Body of pancreas (tissue), 4 donors: Measurements from ENCODE around the gene BCL2L2. TPM values are rescaled to one million over a fixed set of nuclear protein-coding genes. Genes with fewer than 3 reads are reported as not detected.
A peak's percentile ranks its signal among the peaks of the same experiment; 100 is the strongest.

Source experiments
- ATAC-seq: fragments of 150-250 bp; one replicate; pipeline ENCODE4 v1.9.1; 2016
- DNase-seq, 4 donors: peaks; one replicate each; pipeline ENCODE4 v3.0.0-alpha.2; 2019
- H3K27ac ChIP-seq, 4 donors: fragments of 200-600 bp; sonication (generic); 1 replicate in 3 of 4; 2 replicates in 1 of 4; pipeline versions ENCODE4 v1.5.1 to v1.6.1; 2016 to 2019; ENCODE audit warnings: mild to moderate bottlenecking in 1 of 4, mixed read lengths in 1 of 4, moderate library complexity in 1 of 4
- H3K27me3 ChIP-seq, 2 donors: fragments of 200-600 bp; sonication (generic); one replicate each; pipeline ENCODE4 v1.6.0; 2016; ENCODE audit warnings: mild to moderate bottlenecking in 1 of 2
- H3K36me3 ChIP-seq, 2 donors: fragments of 200-600 bp; sonication (generic); replicated peaks in 1 of 2; 2 replicates each; pipeline ENCODE4 v1.5.1; 2016; ENCODE audit warnings: low read depth in 2 of 2; ENCODE audit not compliant: insufficient read depth in 1 of 2
- H3K4me1 ChIP-seq: fragments of 200-600 bp; sonication (generic); one replicate; pipeline ENCODE4 v1.6.0; 2016
- H3K4me3 ChIP-seq, 2 donors: fragments of 200-600 bp; sonication (generic); 1 replicate in 1 of 2; 2 replicates in 1 of 2; pipeline ENCODE4 v1.5.1; 2016 to 2019
- H3K9me3 ChIP-seq, 3 donors: fragments of 200-600 bp; sonication (generic); 1 replicate in 2 of 3; 2 replicates in 1 of 3; pipeline ENCODE4 v1.5.1; 2016
- POLR2A ChIP-seq, 3 donors: fragments of 450-650 bp; IDR thresholded peaks; one replicate each; pipeline ENCODE4 v1.6.1; 2016; ENCODE audit warnings: antibody characterized with exemption in 3 of 3, mild to moderate bottlenecking in 2 of 3
- WGBS, 2 donors: methylation state at CpG; one replicate each; pipeline ENCODE4 v1.1.5; 2017; 5-methylcytosine and 5-hydroxymethylcytosine counted together
- intact Hi-C: fragments of 100-400 bp; cut with DNase I; formaldehyde crosslinking; loops from one replicate; pipeline ENCODE4 v1.15.1; 2023
- total RNA-seq, 2 donors: library from RNA; depleted of rRNA; stranded (reverse); fragments of >200 nt; gene quantifications; one replicate each; pipeline ENCODE4 v1.1.0, GENCODE V29; 2016
- TF ChIP-seq, protein P1 (sequence below), 7 experiments: fragments of 450-650 bp in 4 of 7; fragments of 200-600 bp in 3 of 7; sonication (generic) in 3 of 7; IDR thresholded peaks; one replicate each; pipeline ENCODE4 v1.5.1; 2016 to 2019; ENCODE audit warnings: antibody characterized with exemption in 7 of 7

The BCL2L2 gene
- total RNA-seq, 2 donors from 2014 or later = 25.4 to 73.2 TPM

- no peaks in the 10 kb centered on the region for H3K36me3 ChIP-seq
- no peak for ATAC-seq
- peaks cover 29% of the 10 kb centered on the region for H3K4me1 ChIP-seq
- H3K4me3 ChIP-seq = peak overlapping the region in 1 of 2 donors; percentile 22
- 67 to 68% methylated on average over 10 of the region's 10 CpGs for WGBS, 2 donors
- intact Hi-C loops = no loop called here
- peak overlapping the region; percentile 94 to 99 (median 98) for H3K27ac ChIP-seq
- H3K9me3 ChIP-seq = no peaks in the 10 kb centered on the region
- H3K27me3 ChIP-seq = no peaks in the 10 kb centered on the region
- TF ChIP-seq, protein P1, sequence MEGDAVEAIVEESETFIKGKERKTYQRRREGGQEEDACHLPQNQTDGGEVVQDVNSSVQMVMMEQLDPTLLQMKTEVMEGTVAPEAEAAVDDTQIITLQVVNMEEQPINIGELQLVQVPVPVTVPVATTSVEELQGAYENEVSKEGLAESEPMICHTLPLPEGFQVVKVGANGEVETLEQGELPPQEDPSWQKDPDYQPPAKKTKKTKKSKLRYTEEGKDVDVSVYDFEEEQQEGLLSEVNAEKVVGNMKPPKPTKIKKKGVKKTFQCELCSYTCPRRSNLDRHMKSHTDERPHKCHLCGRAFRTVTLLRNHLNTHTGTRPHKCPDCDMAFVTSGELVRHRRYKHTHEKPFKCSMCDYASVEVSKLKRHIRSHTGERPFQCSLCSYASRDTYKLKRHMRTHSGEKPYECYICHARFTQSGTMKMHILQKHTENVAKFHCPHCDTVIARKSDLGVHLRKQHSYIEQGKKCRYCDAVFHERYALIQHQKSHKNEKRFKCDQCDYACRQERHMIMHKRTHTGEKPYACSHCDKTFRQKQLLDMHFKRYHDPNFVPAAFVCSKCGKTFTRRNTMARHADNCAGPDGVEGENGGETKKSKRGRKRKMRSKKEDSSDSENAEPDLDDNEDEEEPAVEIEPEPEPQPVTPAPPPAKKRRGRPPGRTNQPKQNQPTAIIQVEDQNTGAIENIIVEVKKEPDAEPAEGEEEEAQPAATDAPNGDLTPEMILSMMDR (IDR thresholded peaks at IDR 0.05) = no peak
- TF ChIP-seq POLR2A (IDR thresholded peaks at IDR 0.05) = no peak
- DNase-seq = no peak
Observed at GRCh38 chr14:23299986-23300686, 6.5 kb upstream of the BCL2L2 start.

- ATAC-seq = no peak
- WGBS, 2 donors = 1% methylated on average over 13 of the region's 13 CpGs
- H3K36me3 ChIP-seq = no peaks in the 10 kb centered on the region
- H3K27ac ChIP-seq = peak overlapping the region; percentile 94 to 99 (median 98)
- H3K4me3 ChIP-seq = peak overlapping the region; percentile 22 to 25
- no peaks in the 10 kb centered on the region for H3K9me3 ChIP-seq
- H3K4me1 ChIP-seq = peaks cover 29% of the 10 kb centered on the region
- intact Hi-C loops = no loop called here
- peak in 1 of 3 donors; percentile 9 for TF ChIP-seq POLR2A (IDR thresholded peaks at IDR 0.05)
- TF ChIP-seq, protein P1 (IDR thresholded peaks at IDR 0.05) = no peak
- peak; percentile 28 to 43 (median 34) for DNase-seq
- no peaks in the 10 kb centered on the region for H3K27me3 ChIP-seq
Observed at GRCh38 chr14:23300687-23301223, 5.9 kb upstream of the BCL2L2 start.

DNA sequence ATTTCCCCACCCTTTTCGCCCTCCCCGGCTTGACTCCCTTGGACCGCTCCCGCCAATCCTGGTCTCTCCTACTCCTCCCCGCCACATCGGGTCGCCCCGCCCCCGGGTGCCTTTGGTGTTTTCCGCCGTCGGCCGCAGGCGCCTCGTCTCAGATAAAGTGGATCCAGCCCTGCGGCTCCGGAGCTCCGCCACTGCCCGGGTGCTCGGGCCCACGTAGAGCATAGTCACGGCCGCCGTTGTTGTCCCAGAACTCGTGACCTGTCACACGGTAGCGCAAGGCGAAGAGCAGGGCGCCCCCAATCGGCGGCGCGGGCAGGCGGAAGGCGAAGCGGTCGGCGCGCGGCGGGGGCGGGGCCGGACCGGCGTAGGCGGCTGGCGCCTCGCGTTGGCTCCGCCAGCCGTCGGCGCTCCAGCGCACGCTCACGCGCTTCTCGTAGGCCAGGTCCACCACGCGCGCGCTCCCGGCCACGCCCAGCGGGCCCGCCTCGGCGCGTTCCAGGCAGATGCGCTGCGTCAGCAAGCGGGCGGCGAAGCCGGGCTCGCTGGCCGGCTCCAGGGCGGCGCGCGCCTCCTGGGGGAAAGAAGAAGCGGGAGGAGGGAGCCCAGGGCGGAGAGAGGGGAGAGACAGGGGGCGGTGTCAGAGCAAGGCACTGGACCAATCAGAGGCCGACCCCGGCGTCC is 5.2 kb upstream of the BCL2L2 start:
- DNase-seq = peak; percentile 97 to 98 (median 98)
- Histone ChIP-seq H3K36me3 (no peaks in the 10 kb centered on the region), H3K9me3 (no peaks in the 10 kb centered on the region), H3K27me3 (no peaks in the 10 kb centered on the region), H3K27ac (peak overlapping the region; percentile 94 to 99 (median 98)), H3K4me3 (peak overlapping the region; percentile 25 to 47), H3K4me1 (peaks cover 35% of the 10 kb centered on the region)
- peak; percentile 85 for ATAC-seq
- intact Hi-C loops = no loop called here
- WGBS, 2 donors = 0% methylated on average over 9 to 84 of the region's 87 CpGs
- TF ChIP-seq, protein P1 (IDR thresholded peaks at IDR 0.05) = peak; percentile 43 to 97 (median 77)
- TF ChIP-seq POLR2A (IDR thresholded peaks at IDR 0.05) = peak in 2 of 3 donors; percentile 37 to 61

DNA sequence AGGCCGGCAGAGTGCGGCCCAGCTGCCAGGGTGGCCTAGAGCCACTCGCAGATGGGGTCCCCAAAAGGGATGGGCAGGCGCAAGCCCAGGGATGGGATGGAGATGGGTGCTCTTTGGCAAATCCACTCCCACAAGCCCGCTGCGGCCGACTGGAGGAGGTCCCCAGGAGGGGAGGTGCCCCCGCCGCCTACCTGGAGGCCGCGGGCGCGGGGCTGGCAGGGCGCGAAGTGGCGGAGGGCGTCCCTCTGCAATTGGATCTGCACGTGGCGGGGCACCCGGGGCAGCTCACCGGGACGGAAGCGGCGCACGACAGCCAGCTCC is 4.7 kb upstream of the BCL2L2 start:
- intact Hi-C loops = no loop called here
- Histone ChIP-seq H3K9me3 (no peaks in the 10 kb centered on the region), H3K27ac (peak overlapping the region; percentile 94 to 99 (median 98)), H3K4me3 (peak overlapping the region; percentile 3 to 47), H3K27me3 (no peaks in the 10 kb centered on the region), H3K36me3 (no peaks in the 10 kb centered on the region), H3K4me1 (peaks cover 35% of the 10 kb centered on the region)
- TF ChIP-seq, protein P1 (IDR thresholded peaks at IDR 0.05) = no peak
- TF ChIP-seq POLR2A (IDR thresholded peaks at IDR 0.05) = peak; percentile 77 to 93 (median 91)
- ATAC-seq (peak; percentile 10), DNase-seq (no peak)
- WGBS, 2 donors = 0% methylated on average over 4 to 21 of the region's 25 CpGs
